Heart left ventricle (tissue), 16 donors: Measurements from ENCODE around the gene WDHD1. TPM values are rescaled to one million over a fixed set of nuclear protein-coding genes. Genes with fewer than 3 reads are reported as not detected.
A peak's percentile ranks its signal among the peaks of the same experiment; 100 is the strongest.

Experiments
- ATAC-seq, 4 donors: fragments of 200-7000 bp; cut with Tn5 transposase; one replicate each; pipeline ENCODE4 v1.9.1; 2020 to 2022; ENCODE audit warnings: moderate library complexity in 4 of 4, mild to moderate bottlenecking in 3 of 4, moderate number of reproducible peaks in 1 of 4
- DNase-seq, 5 donors: peaks; one replicate each; pipeline ENCODE4 v3.0.0-alpha.2; 2020
- H3K27ac ChIP-seq, 12 donors: fragments of 200-600 bp; sonication (generic) in 4 of 12; one replicate each; pipeline versions ENCODE4 v1.5.0 to v1.8.0; 2016 to 2022; ENCODE audit warnings: mild to moderate bottlenecking in 2 of 12
- H3K27me3 ChIP-seq, 9 donors: fragments of 200-600 bp; sonication (generic) in 2 of 9; one replicate each; pipeline versions ENCODE4 v1.5.1 to v1.8.0; 2016 to 2022; ENCODE audit warnings: mild to moderate bottlenecking in 3 of 9
- H3K36me3 ChIP-seq, 9 donors: fragments of 200-600 bp; sonication (generic) in 2 of 9; one replicate each; pipeline versions ENCODE4 v1.5.0 to v1.8.0; 2018 to 2022; ENCODE audit warnings: mild to moderate bottlenecking in 2 of 9
- H3K4me1 ChIP-seq, 12 donors: fragments of 200-600 bp; sonication (generic) in 4 of 12; one replicate each; pipeline versions ENCODE4 v1.5.0 to v1.8.0; 2016 to 2022; ENCODE audit warnings: mild to moderate bottlenecking in 3 of 12
- H3K4me3 ChIP-seq, 12 donors: fragments of 200-600 bp; sonication (generic) in 4 of 12; one replicate each; pipeline versions ENCODE4 v1.5.0 to v1.8.0; 2017 to 2022; ENCODE audit warnings: mild to moderate bottlenecking in 9 of 12, moderate library complexity in 4 of 12
- H3K9me3 ChIP-seq, 12 donors: fragments of 200-600 bp; sonication (generic) in 4 of 12; one replicate each; pipeline versions ENCODE4 v1.5.0 to v1.8.0; 2016 to 2022; ENCODE audit warnings: mild to moderate bottlenecking in 1 of 12
- CTCF ChIP-seq, 12 donors: fragments of 200-600 bp; sonication (generic) in 4 of 12; IDR thresholded peaks; one replicate each; pipeline versions ENCODE4 v1.5.0 to v1.8.0; 2018 to 2022; ENCODE audit warnings: antibody characterized with exemption in 12 of 12, mild to moderate bottlenecking in 5 of 12
- POLR2A ChIP-seq, 2 donors: fragments of 450-650 bp; IDR thresholded peaks; one replicate each; pipeline ENCODE4 v1.6.1; 2017; ENCODE audit warnings: antibody characterized with exemption in 2 of 2, mild to moderate bottlenecking in 2 of 2, moderate library complexity in 2 of 2
- WGBS, 4 donors: extraction: QIAGEN DNeasy Blood & Tissue Kit in 2 of 4; methylation state at CpG; one replicate each; pipeline versions ENCODE4 v1.1.5 to v1.1.7; 2013 to 2018; 5-methylcytosine and 5-hydroxymethylcytosine counted together
- intact Hi-C, 10 donors: fragments of 100-400 bp; cut with DNase I; formaldehyde crosslinking; loops; one replicate each; pipeline versions ENCODE4 v1.11.1 to v1.14.2; 2022
- long read RNA-seq, 3 donors: library from polyadenylated mRNA; unstranded; transcript quantifications; one replicate each; pipeline ENCODE4 v2.0.0, GENCODE V29; 2020 to 2021
- polyA plus RNA-seq, 2 donors: library from polyadenylated mRNA; stranded (reverse); fragments of 200-250 nt; gene quantifications; one replicate each; pipeline ENCODE4 v1.2.3, GENCODE V29; 2013
- total RNA-seq, 9 donors: library from RNA; depleted of rRNA in 2 of 9; stranded (reverse); fragments of >200 nt in 2 of 9; fragmentation: NEBNext Ultra II Directional in 3 of 9; extraction: Animal tissue kit (Norgen Biotek cat#: 25700) in 3 of 9; gene quantifications; one replicate each; pipeline versions ENCODE4 v1.1.0 to v1.2.4, GENCODE V29; 2016 to 2023
- donor health status: ischemic (EF 13 %, LVEDD 7.1; RV severe dilation, severe dysfunction).
- donor health status: healthy with polysubstance abuse.
- donor health status: DM: no; HTN: yes; CAD: no.
- donor health status: DM: no; HTN: no; CAD: no.
- donor health status: ischemic (EF 25% LVEDD 6.9; RV normal size, moderate dysfunction).
- donor health status: ischemic (EF 25% LVEDD 5.7; RV mildly dilated, moderate dysfunction).
- donor health status: healthy.
- donor health status: DM: yes; HTN: yes; CAD: no.
- donor health status: ischemic (EF 35%, LVEDD 5.7; RV mildly dilated, moderate dysfunction).
- donor health status: nonischemic (EF 11% LVEDD 7.7; RV severe dilation, severe dysfunction).
- donor health status: DM: yes; HTN: yes; CAD: no.
- donor health status: PGD.
- donor health status: ischemic (EF 29% LVEDD 5.4; RV normal size, mild dysfunction).
- donor health status: nonischemic (EF 23%, LVEDD 6.1; RV moderate dilation, normal function).

The WDHD1 gene, protein sequence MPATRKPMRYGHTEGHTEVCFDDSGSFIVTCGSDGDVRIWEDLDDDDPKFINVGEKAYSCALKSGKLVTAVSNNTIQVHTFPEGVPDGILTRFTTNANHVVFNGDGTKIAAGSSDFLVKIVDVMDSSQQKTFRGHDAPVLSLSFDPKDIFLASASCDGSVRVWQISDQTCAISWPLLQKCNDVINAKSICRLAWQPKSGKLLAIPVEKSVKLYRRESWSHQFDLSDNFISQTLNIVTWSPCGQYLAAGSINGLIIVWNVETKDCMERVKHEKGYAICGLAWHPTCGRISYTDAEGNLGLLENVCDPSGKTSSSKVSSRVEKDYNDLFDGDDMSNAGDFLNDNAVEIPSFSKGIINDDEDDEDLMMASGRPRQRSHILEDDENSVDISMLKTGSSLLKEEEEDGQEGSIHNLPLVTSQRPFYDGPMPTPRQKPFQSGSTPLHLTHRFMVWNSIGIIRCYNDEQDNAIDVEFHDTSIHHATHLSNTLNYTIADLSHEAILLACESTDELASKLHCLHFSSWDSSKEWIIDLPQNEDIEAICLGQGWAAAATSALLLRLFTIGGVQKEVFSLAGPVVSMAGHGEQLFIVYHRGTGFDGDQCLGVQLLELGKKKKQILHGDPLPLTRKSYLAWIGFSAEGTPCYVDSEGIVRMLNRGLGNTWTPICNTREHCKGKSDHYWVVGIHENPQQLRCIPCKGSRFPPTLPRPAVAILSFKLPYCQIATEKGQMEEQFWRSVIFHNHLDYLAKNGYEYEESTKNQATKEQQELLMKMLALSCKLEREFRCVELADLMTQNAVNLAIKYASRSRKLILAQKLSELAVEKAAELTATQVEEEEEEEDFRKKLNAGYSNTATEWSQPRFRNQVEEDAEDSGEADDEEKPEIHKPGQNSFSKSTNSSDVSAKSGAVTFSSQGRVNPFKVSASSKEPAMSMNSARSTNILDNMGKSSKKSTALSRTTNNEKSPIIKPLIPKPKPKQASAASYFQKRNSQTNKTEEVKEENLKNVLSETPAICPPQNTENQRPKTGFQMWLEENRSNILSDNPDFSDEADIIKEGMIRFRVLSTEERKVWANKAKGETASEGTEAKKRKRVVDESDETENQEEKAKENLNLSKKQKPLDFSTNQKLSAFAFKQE
- 1 to 10 TPM in 8 of 9 donors, under 1 TPM in 1; 0.44 to 3.5 (median 2.2) TPM for total RNA-seq
- polyA plus RNA-seq = 1 to 10 TPM in 1 of 2 donors, under 1 TPM in 1; 0.42 to 1.4 TPM
- long read RNA-seq, donor 1 = 0 reads
- long read RNA-seq, donor 2, full-length matches to known transcripts = 2 of 8 reads
- long read RNA-seq, donor 2, partial matches to known transcripts = 5 of 8 reads
- long read RNA-seq, donor 2, other reads (novel, unspliced or antisense) = 1 of 8 reads
- long read RNA-seq, donor 3, full-length matches to known transcripts = 2 of 3 reads
- long read RNA-seq, donor 3, partial matches to known transcripts = 1 of 3 reads
- long read RNA-seq, donor 3, other reads (novel, unspliced or antisense) = 0 of 3 reads

GRCh38 chr14:55026793-55027561, at the start of gene WDHD1, which contains the start of gene SOCS4:
WDHD1 (minus strand) TSS chr14:55027099; CDS start chr14:55026787, 312 bp downstream.
SOCS4 (plus strand) TSS chr14:55027236; CDS start chr14:55043042, 15,806 bp downstream.
- Histone ChIP-seq H3K4me3 (peak within 1 kb of the TSS; percentile 56 to 92 (median 83)), H3K27me3 (no peaks in the 10 kb centered on the region), H3K9me3 (no peaks in the 10 kb centered on the region), H3K36me3 (no peaks in the 10 kb centered on the region), H3K27ac (peak within 1 kb of the TSS; percentile 34 to 92 (median 86)), H3K4me1 (peaks cover 0 to 52% (median 25%) of the 10 kb centered on the region in 12 donors)
- DNase-seq (peak; percentile 94 to 98 (median 96)), ATAC-seq (peak; percentile 99 to 100 (median 100))
- intact Hi-C loops = loop anchor here in 4 of 10 donors (1.0 to 2.0 kb wide), 2 partner anchors 24 kb away; partner anchors contain the start of gene MAPK1IP1L (in 4 of the 4)
- TF ChIP-seq CTCF (IDR thresholded peaks at IDR 0.05) (peak in 7 of 12 donors; percentile 6 to 51 (median 25)), POLR2A (IDR thresholded peaks at IDR 0.05) (peak in 1 of 2 donors; percentile 67)
- WGBS, 4 donors = 0 to 1% (median 0%) methylated on average over 36 to 56 of the region's 56 CpGs

DNA sequence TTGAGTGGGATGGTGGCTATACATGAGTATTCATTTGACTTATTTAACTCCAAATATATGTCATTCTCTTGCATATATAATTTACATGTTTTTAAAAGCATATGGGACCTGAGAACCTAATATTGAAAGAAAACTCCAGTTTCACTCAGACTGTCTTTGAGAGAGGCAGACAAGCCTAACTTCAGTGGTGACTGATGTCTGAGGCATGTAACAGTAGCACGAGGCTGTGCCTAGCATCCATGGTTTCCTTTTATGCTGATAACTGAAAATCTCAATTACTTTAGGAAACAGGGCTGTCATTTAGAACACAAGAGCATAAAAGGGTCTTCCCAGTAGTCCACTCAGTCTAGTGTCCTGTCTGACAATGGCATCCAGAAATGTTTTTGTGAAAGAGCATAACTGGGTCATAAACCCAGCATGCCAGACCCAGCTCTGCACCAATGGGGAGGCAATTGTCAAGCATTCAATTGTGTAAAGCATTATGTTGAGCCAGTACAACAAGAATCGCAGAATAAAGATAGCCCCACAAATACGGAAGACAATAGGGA, 48.8 kb upstream of the WDHD1 start:
- peaks cover 0 to 45% (median 21%) of the 10 kb centered on the region in 12 donors for H3K4me1 ChIP-seq
- intact Hi-C loops = no loop called here

More for the DNA sequence above, 48.8 kb upstream of the WDHD1 start:
- DNase-seq (no peak), ATAC-seq (no peak)
- no peak overlapping the region for H3K27ac ChIP-seq
- TF ChIP-seq POLR2A (IDR thresholded peaks at IDR 0.05) (no peak), CTCF (IDR thresholded peaks at IDR 0.05) (no peak)
- H3K4me3 ChIP-seq = no peak overlapping the region
- no peaks in the 10 kb centered on the region for H3K36me3 ChIP-seq
- no peaks in the 10 kb centered on the region for H3K9me3 ChIP-seq
- WGBS, 4 donors = 89 to 93% (median 92%) methylated on average over 3 of the region's 3 CpGs
- H3K27me3 ChIP-seq = no peaks in the 10 kb centered on the region
